HG03108 (cell line): ENCODE measurements around the gene PIKFYVE.
"Not testable (repeated sequence)": the region's sequence is repeated elsewhere in the genome, so short reads cannot be mapped to it uniquely, and the experiment has no call there.

ENCODE experiments used
- ATAC-seq: cut with Tn5 transposase; IDR thresholded peaks from one replicate; pipeline ENCODE4 v1.9.1; 2021; ENCODE audit warnings: moderate library complexity; ENCODE audit not compliant: unreplicated experiment

Gene PIKFYVE

DNA sequence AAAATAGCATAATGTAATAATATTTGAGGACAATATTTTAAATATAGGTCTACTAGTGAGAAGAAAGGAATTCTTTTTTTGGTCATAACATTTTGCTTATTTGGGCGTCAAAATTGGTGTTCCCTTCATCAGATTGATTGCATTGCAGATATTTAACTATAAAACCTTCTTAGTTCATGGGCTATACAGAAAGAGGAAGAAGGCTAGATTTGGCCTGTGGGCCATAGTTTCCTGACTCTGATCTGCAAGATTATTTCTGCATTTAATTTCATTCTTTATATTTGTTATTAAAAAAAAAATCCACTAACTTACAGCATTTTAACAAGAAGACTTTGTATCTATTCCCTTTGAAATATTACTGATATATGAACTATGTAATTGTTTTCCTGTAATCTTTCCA, 31.9 kb downstream of the PIKFYVE start:
- ATAC-seq: no peak

DNA sequence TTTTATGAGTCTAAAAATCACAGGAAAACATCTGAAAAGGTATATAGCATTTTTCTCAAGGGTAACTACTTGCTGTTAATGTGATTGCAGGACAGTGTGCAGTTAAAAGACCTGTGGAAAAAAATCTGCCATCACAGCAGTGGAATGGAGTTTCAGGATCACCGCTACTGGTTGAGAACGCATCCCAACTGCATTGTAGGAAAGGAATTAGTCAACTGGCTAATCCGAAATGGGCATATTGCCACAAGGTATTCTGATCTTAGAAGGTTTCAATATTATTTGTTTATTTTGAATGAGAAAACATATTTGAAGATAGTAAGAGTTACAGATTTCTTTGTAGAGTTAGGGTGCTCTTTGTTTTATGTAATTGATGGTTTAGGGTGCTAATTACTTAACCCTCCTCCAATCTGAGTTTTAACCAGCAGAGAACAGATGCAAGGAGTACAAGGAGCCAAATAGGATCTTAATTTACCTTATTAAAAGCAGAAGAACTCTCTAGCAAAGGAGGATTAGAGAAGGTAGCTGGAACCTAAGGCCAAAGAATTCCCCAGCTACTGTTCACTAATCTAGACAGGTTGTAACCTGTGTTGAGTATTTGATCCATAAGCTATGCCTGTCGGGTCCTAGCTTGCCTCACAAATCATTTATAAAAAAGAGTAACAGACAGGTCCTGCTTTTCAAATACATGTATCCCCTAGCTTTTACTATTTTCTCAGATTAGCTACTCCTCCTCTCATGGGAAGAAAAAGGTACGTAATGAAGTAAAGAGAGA, 35.0 kb downstream of the PIKFYVE start:
- ATAC-seq: no peak

DNA sequence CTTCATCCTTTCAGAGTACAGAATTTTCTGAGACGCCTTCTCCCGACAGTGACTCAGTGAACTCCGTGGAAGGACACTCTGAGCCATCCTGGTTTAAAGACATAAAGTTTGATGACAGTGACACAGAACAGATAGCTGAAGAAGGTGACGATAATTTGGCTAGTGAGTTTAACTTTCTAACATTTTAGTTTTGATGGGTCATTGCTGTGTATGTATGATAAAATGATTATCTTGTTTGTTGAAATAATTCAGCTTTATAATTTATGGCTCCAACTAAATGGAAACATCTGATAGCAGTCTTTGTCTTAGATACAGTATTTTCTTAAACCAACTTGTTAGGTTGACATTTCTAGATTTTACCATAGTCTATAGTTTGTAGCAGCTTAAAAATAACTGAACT, 38.1 kb downstream of the PIKFYVE start:
- no peak for ATAC-seq

DNA sequence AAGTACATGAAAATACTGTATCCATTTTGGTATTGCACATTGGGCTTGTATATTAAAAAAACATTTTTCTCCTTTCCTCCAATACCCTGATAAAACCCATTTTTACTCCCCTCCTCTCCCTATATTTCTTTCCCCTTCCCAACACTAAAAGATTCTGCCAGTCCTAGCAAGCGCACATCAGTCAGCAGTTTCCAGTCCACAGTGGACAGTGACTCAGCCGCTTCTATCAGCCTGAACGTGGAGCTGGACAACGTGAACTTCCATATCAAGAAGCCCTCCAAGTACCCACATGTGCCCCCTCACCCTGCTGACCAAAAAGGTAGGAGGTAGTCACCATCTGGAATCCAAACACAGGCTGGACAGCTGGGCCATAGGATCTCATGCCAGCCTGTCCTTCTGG, 38.6 kb downstream of the PIKFYVE start:
- no peak for ATAC-seq

DNA sequence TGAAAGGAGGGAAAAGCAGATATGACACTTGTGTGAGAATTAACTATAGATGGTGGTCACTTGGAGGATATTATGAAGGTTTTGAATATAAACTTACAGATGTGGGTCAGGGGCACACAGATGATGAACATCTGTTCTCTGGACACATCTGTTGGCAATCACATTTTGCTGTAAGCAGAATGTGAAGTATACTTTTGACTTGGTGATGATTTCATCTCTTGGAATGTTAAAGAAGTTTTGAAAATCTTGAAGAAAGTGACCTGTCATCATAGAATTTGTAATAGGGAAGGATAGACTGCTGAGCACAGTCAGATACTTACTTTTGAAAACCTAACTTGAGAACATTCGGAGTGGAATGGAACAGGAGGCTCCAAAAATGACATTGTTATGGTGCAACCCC, 40.2 kb downstream of the PIKFYVE start:
- no peak for ATAC-seq

DNA sequence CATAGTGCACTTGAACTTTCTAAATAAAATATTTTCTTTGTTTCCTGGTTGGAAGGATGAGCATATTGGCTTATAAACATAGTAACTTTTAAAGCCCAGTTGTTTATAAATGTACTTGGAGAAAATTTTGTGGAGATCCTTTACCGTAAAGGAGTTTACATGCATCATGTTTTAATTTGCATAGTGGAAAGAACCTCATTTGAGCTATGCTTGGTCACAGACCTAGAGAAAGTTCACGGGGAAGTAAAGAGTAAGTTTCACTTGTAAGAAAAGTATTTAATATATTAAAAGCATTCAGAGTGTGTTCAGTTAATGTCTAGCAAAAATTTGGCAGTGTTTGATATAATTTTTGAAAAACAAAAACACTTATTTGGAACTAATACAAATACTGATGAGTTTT, 45.3 kb downstream of the PIKFYVE start:
- ATAC-seq: peak; percentile 49

DNA sequence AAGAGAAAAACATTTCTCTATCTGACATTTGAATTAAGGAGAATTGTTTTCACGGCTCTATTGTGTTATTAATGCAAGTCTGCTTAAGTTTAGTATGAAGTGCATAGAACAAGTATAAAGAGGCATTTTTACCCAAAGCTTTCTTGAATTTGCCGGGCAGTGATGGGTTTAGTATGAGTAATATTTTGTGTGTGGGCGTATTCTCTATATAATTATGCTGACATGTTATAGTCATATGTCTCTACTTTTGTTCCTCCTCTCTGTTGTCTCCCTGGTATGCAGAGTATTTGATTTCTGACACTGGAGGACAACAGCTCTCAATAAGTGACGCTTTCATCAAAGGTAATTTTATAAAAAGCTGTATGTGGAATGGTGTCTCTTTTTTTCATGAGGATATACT, 45.9 kb downstream of the PIKFYVE start:
- ATAC-seq: no peak

DNA sequence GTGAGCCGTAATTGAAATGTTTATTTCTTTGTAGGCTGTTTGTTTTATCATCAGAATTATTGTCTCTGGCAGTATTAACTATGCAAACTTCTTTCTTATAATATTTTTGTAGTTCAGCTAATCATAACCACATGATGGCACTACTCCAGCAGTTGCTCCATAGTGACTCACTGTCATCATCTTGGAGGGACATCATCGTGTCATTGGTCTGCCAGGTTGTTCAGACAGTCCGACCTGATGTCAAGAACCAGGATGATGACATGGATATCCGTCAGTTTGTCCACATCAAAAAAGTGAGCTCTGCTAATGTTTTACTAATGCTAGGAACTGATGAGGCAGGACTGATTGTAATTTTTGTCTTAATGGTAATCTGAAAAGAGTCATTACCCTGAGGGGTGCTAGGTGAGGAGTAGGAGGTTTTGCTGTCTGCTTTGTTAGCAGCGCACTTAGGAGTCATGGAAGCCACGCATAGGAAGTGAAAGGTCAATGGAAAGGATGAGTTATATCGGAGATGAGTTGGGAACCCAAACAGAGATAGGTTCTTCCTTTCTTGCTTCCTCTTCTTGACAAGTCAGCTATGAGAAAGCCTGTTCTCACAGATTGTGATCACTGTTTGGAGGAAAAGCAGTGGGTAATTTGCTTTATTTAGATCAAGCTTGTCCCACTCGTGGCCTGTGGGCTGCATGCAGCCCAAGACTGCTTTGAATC, 49.2 kb downstream of the PIKFYVE start:
- ATAC-seq: peak; percentile 63

DNA sequence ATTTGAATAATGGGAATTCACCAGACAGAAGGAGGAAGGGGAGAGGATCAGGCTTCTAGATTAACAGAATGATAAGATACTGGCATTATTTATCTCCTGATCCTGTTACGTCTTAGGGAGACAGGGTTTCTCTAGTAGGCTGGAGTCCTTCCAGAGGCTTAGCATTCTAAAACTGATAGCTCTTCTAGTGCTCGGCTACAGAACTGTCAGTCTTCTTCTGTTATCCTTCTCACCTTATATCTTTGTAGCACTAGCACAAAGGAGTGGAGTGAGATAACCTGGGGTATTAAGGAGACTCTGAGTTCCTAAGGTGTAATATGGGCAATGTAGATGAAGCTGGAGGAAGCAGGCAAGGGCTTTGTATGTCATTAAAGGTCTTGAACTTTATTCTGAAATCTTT, 52.1 kb downstream of the PIKFYVE start:
- ATAC-seq: no peak

DNA sequence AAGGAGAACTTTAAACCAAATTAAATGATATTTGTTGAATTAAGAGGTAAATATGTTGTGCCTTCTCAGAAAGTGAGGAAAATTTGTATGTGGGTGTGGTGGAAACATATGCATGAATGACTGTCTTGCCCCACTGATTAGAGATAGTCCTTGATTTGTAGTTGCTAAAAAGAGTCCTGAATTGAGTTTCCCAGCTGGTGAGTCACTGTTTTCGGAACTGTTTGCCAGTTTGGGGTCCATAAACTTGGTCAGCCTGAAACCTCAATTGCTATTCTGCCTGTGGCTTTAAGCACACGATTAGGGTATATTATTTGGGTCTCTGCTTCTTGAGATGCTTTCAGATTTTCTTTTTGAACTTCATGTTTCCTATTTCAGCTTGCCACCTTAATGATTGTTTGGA, 53.3 kb downstream of the PIKFYVE start:
- no peak for ATAC-seq

DNA sequence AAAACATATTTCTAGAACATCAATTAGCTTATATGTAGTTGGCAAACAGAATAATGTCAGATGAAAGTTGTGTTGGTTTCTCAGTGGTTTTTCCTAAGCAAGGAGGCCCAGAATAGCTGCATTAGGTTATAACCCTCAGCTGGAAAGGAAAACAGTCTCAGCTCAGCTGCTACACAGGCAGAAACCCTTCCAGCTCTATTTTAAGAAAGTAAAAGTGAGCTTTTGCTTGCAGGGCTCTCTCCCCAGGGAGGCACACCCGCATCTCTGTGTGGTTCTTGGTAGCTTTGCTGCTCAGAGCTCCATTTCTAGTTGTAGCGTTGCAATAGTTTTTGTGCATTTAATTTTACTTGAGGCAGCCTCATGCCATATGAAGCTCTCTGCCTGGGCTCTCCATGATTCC, 54.6 kb downstream of the PIKFYVE start:
- ATAC-seq: peak; percentile 87

DNA sequence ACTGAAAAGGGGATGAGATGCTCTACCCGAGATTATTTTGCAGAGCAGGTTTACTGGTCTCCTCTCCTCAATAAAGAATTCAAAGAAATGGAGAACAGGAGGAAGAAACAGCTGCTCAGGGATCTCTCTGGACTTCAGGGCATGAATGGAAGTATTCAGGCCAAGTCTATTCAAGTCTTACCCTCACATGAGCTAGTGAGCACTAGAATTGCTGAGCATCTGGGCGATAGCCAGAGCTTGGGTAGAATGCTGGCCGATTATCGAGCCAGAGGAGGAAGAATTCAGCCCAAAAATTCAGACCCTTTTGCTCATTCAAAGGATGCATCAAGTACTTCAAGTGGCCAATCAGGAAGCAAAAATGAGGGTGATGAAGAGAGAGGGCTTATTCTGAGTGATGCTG, 60.0 kb downstream of the PIKFYVE start:
- no peak for ATAC-seq

DNA sequence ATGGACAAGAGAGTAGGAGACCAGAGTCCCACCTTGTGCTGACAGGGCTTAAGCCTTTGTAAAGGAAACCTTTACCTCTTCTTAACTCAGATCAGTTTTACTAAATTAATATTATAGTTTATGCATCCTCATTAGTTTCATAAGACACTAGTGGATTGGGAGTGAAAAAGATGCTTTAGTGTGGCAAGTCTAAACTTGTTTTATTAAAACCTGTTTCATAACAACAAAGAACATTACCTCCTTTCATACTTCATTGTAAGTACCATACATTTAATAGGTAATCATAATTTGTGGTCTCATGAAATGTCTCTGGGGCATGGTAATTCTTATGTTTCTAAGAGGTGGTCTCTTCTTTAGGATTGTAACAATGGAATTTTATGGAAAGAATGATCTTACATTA, 63.4 kb downstream of the PIKFYVE start:
- no peak for ATAC-seq

DNA sequence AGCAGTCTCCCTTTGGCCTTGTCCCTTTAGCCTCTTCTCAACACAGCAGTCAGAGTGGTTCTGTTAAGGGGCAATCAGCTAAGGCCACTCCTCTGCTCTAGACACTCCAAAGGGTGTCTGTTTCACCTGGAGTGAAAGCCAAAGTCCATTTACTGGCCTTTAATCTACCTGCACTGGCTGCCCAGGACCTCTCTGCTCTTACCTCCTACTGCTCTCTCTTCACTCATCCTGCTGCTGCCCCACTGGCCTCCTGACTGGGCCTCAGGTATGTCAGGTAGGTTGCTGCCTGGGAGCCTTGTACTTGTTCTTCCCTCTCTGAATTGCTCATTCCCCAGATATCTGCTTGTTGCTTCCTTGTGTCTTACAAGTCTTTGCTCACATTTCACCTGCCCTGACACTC, 68.2 kb downstream of the PIKFYVE start:
- ATAC-seq: no peak

DNA sequence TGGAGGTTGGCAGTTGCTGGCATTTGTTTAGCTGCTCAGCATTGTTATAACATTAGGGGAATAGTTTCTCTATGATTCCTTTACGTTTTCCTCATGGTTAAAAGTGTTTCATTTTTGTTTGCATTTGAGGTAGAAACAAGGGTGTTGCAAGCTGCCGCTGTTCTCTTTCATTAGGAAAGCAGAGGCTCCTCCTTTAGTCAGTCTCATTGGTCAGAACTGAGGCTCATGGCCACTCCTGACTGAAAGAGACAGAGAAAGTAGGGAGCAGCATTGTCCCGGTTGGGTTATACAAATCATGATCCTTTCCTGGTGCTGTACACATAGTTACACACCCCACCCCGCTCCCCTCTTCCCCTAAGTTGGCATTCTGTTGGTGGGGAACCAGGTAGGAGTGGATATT, 80.7 kb downstream of the PIKFYVE start:
- no peak for ATAC-seq

DNA sequence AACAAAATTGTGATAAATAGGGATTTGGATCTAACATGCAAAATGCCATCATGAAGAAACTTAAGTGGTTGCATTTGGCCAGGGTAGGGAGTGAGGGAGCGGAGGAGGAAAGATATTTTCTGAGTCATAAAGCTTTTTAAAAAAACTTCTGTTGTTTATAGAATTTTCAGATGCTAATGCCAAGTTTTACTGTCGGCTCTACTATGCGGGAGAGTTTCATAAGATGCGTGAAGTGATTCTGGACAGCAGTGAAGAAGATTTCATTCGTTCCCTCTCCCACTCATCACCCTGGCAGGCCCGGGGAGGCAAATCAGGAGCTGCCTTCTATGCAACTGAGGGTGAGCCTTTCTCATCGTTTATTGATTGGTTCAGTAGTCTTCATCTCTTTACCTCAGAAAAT, 84.6 kb downstream of the PIKFYVE start:
- no peak for ATAC-seq

DNA sequence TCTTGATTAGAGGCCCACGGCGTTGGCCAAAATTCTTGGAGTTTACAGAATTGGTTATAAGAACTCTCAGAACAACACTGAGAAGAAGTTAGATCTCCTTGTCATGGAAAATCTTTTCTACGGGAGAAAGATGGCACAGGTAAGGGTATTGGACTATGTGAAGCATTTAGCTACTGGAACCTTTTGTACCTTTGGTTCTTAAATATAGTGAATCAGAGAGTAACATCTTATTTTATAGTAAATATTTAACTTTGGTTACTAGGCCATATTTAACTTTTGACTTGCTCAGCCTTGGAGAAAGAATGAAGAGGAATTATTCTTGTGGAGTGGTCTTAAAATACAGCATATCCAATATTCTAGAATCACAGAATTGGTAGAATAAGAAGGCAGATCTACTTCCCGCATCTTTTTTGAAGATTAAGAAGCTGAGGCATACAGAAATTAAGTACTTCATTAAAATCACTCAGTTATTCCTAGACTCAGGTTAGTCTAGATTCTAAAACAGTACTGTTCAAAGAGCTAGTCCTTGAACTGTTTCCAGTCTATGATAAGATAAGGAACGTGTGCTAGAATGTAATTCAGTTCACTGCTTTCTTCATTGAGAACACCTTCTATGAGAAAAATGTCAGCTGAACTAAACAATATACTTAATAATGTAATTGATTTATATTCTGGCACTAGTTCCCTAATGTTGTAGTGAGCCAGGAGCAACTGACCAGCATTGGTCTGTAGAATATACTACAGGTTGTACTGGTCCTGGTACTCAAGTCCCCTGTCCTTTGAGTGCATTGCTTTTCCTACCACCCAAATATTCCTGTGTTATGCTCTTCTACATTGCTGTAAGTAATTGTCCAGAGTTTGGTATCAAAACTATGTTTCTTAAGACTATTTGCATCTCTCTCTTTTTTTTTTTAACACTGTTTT, 86.9 kb downstream of the PIKFYVE start:
- no peak for ATAC-seq

DNA sequence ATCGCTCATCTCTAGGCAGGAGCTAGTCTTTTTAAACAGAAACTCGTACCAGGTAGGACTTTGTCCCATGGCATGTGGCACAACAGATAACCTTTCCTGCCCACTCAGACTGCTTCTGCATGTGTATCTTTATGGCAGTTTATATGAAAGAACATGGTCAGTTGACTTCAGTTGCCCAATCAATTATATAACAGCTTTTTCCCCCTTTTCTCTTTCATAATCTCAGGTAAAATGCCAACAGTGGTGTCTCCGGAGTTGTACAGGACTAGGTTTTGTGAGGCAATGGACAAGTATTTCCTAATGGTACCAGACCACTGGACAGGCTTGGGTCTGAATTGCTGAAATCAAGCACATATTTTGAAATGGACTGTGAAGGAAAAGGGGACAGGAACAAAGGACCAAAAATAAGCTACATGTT, 88.9 kb downstream of the PIKFYVE start:
- no peak for ATAC-seq

DNA sequence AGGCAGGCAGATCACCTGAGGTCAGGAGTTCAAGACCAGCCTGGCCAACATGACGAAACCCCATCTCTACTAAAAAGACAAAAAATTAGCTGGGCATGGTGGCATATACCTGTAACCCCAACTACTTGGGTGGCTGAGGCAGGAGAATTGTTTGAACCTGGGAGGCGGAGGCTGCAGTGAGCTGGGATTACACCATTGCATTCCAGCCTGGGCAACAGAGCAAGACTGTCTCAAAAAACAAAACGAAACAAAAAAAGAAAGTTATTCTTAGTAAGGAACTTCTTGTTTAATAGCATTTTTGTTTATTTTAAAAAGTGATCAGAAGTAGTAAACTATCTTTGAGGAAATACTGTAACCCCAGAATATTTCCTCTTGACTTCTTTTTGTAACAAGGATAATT, 90.4 kb downstream of the PIKFYVE start:
- ATAC-seq: not testable (repeated sequence)

DNA sequence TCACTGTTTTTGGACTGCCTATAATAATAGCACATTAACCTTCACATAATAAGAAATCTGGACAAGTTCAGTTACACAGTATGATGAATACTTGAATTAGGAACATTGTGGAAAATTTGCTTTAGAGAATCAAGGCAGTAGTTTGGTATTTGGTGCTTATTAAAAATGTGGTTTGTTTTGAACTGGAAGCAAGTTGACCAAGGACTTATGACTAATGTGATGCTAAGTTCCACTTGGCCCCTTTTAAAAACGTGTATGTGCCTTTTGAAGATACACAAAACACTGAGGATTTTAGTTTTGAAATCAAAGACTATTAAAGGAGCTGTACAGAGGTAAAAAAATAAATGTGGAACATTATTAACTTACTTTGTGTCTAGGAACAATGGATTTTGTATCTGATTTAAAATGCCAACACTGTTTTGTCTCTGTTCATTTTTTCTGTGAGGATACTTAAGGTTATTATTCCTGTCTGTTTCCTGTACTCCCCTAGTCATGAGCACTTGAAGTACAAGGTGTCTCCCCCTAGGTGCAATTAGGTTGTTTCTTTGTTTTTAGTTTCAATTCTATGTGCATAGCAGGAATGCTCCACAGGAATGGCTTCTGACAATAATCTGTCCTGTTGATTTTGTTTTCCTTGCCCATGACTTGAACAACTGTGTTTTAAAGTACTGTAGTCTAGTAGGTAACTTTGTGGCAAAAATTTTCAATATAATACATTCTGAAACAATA, 91.0 kb downstream of the PIKFYVE start:
- no peak for ATAC-seq
